ENCODE measurements around the gene APOA4. TPM values are rescaled to one million over a fixed set of nuclear protein-coding genes. Genes with fewer than 3 reads are reported as not detected.
A peak's percentile ranks its signal among the peaks of the same experiment; 100 is the strongest.

The APOA4 gene
- total and polyA plus RNA-seq, 2 of the 13 experiments (the other 11 are each of a cell fraction or from before 2014, with no cell fraction given): 3.8 to 7.2 TPM

DNA sequence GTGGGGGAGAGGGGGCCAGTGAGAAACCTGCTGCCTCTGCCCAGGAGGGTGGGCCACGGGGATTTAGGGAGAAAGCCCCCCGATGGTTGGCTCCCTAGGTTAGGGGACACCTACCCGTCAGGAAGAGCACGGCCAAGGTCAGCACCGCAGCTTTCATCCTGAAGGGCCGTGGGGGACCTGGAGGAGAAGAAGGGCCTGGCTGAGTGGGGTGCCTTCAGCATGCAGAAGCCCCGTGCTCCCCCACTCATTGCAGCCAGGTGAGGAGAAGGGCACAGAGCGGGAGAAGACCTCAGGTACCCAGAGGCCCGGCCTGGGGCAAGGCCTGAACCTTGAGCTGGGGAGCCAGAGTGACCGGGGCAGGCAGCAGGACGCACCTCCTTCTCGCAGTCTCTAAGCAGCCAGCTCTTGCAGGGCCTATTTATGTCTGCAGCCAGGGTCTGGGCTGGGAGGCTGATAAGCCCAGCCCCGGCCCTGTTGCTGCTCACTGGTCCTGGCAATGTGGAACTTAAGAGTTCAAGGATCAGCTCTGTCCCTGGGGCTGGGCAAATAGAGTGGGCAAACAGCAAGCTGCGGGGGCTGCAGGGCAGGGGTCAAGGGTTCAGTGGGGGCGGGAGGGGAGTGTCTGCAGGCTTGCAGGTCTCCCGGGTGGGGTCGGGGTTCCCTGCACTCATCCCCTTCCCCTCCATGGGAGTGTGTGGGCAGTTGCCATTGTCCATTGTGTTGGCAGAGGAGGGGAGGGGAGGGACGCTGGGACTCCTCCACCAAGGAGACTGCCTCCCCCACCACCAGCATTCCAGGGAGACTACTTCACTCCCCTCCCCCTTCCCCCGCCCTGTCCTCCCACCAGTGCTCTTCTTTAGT is 14.4 kb upstream of the APOA4 start, which contains the start of gene APOA1 (continued):
- TF ChIP-seq BRCA1 (CRISPR knock-in tag; IDR thresholded peaks at IDR 0.05): peak; percentile 78; the same call in 1 of the 2 replicates
- TF ChIP-seq ZZZ3 (CRISPR knock-in tag; IDR thresholded peaks at IDR 0.05; ENCODE audit: borderline replicate concordance): no peak
- TF ChIP-seq, protein P1, sequence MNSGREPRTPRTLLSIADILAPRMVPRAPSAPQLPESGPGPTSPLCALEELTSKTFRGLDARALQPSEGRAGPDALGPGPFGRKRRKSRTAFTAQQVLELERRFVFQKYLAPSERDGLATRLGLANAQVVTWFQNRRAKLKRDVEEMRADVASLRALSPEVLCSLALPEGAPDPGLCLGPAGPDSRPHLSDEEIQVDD (CRISPR knock-in tag; IDR thresholded peaks at IDR 0.05; ENCODE audit: borderline replicate concordance): 0 out of 2 replicates have a peak, but pooled peaks have one; percentile 22
- no peak for TF ChIP-seq ZNF678 (CRISPR knock-in tag; IDR thresholded peaks at IDR 0.05)
- TF ChIP-seq NFYC (CRISPR knock-in tag; IDR thresholded peaks at IDR 0.05): 0 out of 2 replicates have a peak, but pooled peaks have one; percentile 9
- peak; percentile 80 for TF ChIP-seq MIER3 (CRISPR knock-in tag; IDR thresholded peaks at IDR 0.05; ENCODE audit: borderline replicate concordance)
- TF ChIP-seq, protein P2, sequence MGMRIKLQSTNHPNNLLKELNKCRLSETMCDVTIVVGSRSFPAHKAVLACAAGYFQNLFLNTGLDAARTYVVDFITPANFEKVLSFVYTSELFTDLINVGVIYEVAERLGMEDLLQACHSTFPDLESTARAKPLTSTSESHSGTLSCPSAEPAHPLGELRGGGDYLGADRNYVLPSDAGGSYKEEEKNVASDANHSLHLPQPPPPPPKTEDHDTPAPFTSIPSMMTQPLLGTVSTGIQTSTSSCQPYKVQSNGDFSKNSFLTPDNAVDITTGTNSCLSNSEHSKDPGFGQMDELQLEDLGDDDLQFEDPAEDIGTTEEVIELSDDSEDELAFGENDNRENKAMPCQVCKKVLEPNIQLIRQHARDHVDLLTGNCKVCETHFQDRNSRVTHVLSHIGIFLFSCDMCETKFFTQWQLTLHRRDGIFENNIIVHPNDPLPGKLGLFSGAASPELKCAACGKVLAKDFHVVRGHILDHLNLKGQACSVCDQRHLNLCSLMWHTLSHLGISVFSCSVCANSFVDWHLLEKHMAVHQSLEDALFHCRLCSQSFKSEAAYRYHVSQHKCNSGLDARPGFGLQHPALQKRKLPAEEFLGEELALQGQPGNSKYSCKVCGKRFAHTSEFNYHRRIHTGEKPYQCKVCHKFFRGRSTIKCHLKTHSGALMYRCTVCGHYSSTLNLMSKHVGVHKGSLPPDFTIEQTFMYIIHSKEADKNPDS (CRISPR knock-in tag; IDR thresholded peaks at IDR 0.05): peak; percentile 82; the same call in 1 of the 2 replicates
- TF ChIP-seq MTA1 (CRISPR knock-in tag; IDR thresholded peaks at IDR 0.05; ENCODE audit: borderline replicate concordance): peak; percentile 95; the same call in 1 of the 2 replicates
- no peak for TF ChIP-seq RELA (CRISPR knock-in tag; IDR thresholded peaks at IDR 0.05)
- peak; percentile 53; the same call in 1 of the 2 replicates for TF ChIP-seq IRF2 (CRISPR knock-in tag; IDR thresholded peaks at IDR 0.05)
- peak; percentile 47; the same call in 1 of the 2 replicates for TF ChIP-seq ZNF292 (CRISPR knock-in tag; IDR thresholded peaks at IDR 0.05; ENCODE audit: borderline replicate concordance, low read depth)
- TF ChIP-seq, protein P3, sequence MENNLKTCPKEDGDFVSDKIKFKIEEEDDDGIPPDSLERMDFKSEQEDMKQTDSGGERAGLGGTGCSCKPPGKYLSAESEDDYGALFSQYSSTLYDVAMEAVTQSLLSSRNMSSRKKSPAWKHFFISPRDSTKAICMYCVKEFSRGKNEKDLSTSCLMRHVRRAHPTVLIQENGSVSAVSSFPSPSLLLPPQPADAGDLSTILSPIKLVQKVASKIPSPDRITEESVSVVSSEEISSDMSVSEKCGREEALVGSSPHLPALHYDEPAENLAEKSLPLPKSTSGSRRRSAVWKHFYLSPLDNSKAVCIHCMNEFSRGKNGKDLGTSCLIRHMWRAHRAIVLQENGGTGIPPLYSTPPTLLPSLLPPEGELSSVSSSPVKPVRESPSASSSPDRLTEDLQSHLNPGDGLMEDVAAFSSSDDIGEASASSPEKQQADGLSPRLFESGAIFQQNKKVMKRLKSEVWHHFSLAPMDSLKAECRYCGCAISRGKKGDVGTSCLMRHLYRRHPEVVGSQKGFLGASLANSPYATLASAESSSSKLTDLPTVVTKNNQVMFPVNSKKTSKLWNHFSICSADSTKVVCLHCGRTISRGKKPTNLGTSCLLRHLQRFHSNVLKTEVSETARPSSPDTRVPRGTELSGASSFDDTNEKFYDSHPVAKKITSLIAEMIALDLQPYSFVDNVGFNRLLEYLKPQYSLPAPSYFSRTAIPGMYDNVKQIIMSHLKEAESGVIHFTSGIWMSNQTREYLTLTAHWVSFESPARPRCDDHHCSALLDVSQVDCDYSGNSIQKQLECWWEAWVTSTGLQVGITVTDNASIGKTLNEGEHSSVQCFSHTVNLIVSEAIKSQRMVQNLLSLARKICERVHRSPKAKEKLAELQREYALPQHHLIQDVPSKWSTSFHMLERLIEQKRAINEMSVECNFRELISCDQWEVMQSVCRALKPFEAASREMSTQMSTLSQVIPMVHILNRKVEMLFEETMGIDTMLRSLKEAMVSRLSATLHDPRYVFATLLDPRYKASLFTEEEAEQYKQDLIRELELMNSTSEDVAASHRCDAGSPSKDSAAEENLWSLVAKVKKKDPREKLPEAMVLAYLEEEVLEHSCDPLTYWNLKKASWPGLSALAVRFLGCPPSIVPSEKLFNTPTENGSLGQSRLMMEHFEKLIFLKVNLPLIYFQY (CRISPR knock-in tag; IDR thresholded peaks at IDR 0.05; ENCODE audit: borderline replicate concordance): peak; percentile 46; the same call in 1 of the 2 replicates
- TF ChIP-seq, protein P4, sequence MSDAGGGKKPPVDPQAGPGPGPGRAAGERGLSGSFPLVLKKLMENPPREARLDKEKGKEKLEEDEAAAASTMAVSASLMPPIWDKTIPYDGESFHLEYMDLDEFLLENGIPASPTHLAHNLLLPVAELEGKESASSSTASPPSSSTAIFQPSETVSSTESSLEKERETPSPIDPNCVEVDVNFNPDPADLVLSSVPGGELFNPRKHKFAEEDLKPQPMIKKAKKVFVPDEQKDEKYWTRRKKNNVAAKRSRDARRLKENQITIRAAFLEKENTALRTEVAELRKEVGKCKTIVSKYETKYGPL (CRISPR knock-in tag; IDR thresholded peaks at IDR 0.05): 0 out of 2 replicates have a peak, but pooled peaks have one; percentile 16
- TF ChIP-seq FOXK2 (IDR thresholded peaks at IDR 0.05): peak; percentile 89
- TF ChIP-seq ZFYVE20 (CRISPR knock-in tag; IDR thresholded peaks at IDR 0.05; ENCODE audit: borderline replicate concordance, low read depth): 0 out of 2 replicates have a peak, but pooled peaks have one; percentile 36
- TF ChIP-seq, protein P5, sequence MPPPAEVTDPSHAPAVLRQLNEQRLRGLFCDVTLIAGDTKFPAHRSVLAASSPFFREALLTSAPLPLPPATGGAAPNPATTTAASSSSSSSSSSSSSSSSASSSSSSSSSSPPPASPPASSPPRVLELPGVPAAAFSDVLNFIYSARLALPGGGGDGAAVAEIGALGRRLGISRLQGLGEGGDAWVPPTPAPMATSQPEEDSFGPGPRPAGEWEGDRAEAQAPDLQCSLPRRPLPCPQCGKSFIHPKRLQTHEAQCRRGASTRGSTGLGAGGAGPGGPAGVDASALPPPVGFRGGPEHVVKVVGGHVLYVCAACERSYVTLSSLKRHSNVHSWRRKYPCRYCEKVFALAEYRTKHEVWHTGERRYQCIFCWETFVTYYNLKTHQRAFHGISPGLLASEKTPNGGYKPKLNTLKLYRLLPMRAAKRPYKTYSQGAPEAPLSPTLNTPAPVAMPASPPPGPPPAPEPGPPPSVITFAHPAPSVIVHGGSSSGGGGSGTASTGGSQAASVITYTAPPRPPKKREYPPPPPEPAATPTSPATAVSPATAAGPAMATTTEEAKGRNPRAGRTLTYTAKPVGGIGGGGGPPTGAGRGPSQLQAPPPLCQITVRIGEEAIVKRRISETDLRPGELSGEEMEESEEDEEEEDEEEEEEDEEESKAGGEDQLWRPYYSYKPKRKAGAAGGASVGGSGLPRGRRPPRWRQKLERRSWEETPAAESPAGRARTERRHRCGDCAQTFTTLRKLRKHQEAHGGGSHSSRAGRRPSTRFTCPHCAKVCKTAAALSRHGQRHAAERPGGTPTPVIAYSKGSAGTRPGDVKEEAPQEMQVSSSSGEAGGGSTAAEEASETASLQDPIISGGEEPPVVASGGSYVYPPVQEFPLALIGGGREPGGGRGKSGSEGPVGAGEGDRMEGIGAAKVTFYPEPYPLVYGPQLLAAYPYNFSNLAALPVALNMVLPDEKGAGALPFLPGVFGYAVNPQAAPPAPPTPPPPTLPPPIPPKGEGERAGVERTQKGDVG (CRISPR knock-in tag; IDR thresholded peaks at IDR 0.05; ENCODE audit: borderline replicate concordance): peak; percentile 81; the same call in 1 of the 2 replicates
- no peak for TF ChIP-seq FOXA1 (IDR thresholded peaks at IDR 0.05)
- TF ChIP-seq FOXA1 (CRISPR knock-in tag; IDR thresholded peaks at IDR 0.05): peak; percentile 93

All from HepG2 (cell line).